T-helper 2 cell (primary cell): ENCODE data around the gene REPIN1.
A peak's percentile ranks its signal among the peaks of the same experiment; 100 is the strongest.

ENCODE experiments used
- DNase-seq, 5 experiments: peaks; one replicate each; pipeline versions ENCODE4 v3.0.0 to v3.0.0-alpha.2; 2012 to 2022

REPIN1 gene

DNA sequence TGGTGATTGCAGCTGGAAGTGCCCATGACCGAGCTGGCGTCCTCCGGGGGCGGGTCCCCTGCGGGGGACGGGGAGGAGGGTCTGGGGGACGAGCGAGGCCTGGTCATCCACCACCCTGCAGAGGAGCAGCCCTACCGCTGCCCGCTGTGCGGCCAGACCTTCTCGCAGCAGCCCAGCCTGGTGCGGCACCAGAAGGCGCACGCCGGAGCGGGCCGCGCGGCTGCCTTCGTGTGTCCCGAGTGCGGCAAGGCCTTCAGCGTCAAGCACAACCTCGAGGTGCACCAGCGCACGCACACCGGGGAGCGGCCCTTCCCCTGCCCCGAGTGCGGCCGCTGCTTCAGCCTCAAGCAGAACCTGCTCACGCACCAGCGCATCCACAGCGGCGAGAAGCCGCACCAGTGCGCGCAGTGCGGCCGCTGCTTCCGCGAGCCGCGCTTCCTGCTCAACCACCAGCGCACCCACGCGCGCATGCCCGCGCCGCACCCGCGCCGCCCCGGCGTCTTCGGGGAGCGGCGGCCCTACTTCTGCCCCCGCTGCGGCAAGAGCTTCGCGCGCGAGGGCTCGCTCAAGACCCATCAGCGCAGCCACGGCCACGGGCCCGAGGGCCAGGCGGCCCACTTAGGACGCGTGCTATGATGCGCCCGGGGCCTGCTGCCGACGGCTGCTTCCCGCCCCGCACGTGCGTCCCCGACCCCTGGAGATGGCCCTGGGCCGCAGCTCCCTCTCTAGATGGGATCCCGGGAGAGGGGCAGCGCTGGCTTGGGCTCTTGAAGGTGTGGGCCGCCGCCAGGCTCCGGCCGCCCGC, 39.2 kb downstream of the REPIN1 start:
- no peak for DNase-seq

DNA sequence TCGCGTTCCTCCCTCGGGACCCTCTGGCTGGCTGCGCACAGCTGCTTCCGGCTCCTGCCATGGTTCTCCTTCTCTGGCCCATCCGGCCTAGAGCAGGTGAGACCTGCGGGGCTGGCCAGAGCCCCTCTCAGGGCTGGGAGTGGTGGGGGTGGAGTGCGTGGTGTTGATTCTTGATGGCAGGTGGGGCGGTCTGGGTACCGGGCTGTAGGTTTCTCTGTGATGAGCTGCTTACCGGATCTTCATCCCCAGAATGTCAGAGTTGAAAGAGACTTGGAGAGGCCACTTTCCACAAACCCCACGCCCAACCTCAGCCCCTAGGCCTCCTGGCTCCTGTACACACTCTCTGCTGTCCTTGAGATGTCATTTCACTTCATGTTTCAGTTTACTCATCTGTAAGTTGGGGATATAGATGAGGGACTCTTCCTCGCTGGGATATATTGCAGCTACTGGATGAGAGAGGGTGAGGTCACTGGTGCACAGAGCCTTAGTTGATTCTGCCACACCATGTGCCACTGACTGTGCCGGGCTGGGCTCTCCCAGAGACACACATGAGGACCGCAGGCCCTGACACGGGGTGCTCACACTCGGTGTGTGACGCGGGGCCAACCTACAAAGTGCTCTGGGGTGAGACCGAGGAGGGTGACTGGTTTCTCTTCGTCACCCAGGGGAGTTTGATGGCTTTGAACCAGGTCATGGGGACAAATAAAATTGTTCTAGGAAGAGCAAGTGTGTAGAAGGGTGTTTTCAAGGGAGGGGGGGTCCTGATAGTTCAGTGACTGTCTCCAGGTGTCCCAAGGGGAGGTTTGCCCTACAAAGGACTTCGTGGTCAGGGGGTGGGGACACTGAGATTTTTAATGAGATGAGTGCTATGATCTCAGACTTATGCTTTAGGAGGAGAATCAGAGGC, 40.0 kb downstream of the REPIN1 start:
- DNase-seq = no peak

DNA sequence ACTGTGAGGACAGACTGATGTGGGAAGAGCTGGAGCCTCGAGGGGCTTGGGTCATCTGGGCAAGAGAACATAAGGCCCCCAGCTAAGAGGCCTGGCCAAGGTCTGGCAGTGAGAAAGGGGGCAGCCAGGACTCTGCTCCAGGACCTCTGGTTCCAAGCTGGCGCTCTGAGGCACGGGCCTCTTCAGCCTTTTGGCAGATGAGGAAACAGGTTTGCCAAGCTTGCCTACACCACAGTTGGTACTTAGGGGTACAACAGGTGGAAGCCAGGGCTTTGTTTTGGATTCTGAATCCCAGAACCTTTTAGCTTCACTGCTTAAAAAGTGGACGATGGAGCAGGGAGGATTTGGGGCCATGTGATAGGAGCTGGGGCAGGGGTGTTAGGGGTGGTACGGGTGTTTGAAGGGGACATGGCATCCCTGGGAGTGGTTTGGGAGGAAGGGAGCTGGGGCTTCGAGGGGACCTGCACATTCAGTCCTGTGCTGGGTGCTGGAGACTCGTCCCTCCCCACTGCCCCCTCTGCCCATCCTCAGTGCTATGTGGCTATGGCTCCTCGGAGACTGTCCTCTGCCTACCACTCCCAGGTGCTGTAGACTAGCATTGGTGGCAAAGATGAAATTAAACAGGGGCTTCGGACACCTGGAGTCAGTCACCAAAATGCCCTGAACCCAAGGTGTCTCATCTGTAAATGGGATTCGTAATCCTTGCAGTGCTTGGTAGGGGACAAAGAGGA, 40.8 kb downstream of the REPIN1 start:
- no peak for DNase-seq

DNA sequence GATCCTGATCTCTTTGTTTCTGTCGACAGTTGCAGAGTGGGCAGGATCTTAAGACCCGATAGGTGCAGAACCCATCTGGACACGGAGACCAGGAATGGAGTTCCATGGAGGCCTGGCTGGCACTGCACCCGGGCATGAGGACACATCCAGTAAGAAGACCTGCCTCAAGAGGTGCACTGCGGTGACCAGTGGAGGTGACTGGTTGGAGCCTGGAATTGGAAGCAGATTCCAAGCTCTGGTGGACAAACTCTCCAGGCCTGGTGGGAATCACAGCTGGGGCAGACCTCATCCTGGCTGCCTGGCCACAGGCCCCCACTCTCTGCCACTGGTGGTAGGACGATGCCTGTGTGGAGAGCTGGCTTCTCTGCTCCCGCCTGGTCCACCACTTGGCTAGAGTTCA, 41.5 kb downstream of the REPIN1 start:
- DNase-seq = no peak

DNA sequence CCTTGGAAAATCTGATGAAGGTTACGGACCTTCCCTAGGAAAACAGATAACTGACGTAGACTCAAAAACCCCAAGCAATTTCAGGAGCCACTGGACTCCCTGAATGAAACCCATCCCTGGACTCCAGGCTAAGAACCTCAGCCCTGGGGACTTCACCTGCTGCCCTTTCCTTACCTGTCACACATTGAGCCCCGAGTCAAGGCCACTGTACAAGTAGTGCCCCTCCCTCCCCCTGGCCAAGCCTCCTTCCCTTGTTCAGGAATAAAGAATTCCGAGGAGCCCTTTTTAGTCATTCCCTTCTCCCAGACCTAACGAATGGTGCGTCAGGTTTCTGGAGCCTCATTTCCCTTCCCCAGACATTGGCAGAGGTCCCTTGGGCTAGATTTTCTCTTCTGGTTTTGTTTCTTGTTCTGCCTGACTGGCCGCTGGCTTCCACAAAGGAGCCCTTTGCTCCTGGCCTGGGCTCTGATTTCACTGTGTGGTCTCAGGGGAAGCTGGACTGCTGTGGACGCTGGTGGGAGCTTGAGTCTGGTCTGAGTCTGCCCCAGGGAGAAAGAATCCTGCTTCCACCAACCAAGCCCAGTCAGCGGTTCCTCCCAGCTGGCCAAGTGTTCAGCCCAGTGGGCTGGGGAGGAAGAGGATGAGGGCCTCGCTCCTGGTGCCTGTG, 42.2 kb downstream of the REPIN1 start:
- DNase-seq = no peak

DNA sequence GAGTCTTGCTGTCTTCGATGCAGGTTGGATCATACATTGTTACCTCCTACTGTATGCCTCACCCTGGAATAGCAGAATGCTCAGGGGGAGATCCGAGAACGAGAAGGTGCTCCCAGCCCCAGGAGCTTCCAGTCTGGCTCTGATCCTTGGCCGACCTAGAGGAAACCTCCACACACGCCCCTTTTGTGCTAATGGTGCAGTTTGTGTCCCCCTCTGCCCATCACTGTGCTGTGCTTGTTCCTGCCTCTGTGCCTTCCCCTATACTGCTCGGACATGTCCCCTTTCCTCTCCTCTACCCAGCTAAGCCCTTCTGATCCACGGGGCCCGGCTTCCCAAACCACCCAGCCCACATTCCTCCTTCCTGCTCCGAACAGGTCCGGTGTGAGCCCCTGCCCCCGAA, 43.0 kb downstream of the REPIN1 start:
- no peak for DNase-seq

DNA sequence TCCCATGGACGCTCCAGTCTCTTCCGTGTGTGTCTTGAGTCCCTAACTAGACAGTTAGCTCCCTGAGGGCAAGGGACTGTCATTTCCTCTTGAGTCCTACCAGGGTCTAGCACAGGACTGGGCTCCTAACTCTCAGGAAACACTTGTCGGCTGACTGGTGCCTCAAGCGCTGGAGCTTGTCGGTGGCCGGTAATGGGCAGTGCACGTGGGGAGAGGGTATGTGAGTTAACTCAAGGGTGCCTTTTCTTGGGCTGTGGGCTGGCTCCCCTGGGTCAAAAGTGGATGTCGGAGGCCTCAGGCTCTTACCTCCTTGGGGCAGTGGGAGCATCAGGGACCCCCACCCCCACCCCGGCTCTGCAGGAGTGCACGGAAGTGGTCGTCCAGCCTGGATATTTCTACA, 43.4 kb downstream of the REPIN1 start:
- DNase-seq = no peak

DNA sequence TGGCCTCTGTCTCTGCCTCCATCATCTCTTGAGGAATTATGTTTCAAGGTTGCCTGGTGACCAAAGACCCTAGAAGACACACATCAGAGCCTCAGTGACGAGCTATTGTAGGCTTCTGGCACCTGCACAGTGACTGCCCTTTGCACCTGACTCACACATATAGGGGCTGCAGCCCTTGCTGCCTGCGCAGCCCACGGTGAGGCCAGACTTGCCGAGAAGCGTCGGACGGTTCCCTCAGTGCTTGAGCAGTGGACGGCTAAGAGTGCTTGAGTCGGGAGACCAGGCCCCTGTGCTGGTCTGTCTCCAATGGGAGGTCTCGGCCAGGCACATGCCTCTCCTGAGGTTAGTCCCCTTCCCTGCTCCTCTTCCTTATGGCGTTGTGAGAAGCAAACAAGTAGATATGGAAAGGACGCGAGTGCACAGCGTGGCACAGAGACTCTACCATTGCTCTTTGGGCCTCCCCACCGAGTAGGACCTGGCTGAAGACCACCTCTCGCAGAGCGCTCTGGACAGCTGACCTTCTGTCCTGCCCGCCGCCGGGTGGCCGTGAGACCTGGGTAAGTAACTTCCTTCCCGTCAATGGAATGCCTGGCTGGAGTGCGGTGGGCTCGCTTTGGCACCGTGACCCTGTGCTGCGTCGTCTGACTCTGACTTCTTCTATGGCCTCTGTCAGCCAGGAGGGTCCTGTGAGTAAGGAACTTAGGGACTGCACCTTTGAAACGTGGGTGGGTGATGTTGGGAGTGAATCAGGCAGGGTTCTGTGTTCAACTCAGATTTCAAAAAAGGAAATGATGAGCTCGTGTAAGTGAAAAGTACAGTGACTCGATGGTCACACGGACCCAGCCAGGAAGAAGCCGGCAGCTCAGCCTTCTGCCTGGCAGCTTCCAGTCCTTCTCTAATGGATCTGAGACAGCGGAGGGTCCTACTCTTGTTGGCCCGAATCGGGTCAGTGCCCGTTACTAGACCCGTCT, 44.2 kb downstream of the REPIN1 start:
- no peak for DNase-seq

DNA sequence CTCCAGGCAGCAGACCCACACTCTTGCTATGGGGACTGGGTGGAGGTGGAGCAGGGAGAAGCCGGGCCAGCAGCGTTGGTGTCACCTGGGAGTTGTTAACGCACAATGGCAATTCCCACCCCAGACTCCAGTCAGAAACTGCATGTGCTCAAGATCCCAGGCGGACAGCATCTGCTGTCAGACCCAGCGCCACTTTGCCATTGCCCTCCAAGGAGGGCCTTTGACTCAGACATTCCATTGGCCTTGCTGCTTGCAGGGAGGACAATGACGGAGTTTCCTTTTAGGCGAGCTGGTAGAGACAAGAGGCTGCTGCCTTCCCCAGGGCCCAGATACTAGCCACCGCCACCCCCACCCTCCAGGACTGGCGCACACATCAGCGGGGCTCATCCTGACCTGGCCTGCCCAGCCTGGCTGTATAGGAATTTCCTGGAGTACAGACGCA, 45.0 kb downstream of the REPIN1 start:
- DNase-seq = no peak

DNA sequence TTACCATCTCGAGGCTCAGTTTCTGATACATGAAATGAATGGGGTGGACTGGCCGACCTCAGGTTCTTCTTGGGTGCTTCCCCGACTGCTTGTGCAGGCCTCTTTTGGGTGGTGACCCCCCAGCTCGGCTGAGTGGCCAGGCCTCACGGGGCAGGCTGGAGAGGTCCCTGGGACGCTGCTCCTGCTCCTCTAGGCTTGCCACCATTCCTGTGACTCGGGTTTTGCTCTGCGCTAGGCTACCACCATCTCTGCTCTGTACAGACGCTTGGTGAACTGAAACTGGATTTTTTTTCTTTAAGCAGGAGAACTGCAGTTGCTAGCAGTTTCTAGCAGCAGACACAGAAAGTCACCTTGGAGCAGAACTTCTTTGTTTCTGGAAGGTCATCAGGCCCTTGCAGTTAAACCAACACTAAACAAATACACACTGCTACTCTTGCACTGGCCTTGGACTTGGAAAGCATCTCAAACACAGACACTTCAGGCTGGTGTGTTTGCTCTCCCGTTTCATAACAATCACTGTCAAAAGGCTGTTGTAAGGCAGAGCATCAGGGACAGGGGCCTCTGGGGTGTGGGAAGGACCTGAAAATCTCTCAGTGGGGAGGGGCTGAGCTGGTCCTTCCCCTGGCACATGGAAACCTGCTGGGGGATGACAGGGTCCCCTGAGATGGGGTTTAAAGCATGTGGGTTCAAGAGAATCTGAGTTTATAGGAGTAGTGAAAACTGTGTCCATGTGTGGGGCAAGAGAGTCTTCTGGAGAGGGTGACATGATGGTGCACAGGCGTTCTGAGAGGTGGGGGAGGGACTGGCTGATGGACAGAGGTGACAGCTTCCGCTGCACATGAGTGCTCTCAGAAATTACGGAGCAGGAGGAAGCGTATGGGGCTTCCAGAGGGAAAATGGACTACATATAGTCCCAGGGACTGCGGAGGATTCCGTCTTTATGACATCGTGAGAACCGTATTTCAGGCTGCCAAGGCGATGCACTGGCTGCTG, 46.8 kb downstream of the REPIN1 start:
- no peak for DNase-seq

DNA sequence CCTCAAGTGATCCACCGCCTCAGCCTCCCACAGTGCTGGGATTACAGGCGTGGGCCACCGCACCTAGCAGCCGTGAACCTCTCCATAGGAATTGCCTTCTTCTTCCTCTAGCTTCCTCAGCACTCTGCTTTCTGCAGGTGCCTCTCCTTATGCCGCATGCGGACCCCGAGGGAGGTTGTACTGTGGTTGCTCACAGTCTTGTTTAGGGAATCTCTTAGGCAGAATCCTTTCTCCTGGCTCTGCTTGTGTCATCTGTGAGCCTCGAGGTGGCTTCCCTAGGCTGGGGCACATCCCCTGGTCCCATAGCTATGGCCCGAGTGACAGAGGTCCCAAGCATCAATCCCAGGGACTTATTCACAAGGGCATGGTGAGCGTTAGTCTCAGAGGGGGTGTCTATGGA, 48.6 kb downstream of the REPIN1 start:
- DNase-seq = no peak

DNA sequence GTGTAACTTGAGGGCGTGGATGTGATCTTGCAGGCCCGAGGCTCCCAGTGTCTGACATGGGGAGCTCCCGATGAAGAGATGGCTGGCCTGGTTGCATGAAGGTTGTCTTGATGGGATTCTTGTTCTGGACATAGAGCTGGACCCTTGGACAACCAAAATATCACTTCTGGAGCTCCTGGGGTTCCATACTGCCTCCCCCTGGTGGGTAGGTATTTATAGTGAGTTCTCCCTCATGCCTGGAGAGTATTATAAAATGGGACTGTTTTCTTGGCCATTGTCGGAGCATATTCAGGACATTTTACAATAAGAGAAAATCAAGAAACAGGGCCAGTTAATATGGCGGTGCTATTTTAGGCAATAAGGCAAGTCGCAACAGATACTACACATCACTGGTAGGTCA, 49.2 kb downstream of the REPIN1 start:
- DNase-seq = no peak

DNA sequence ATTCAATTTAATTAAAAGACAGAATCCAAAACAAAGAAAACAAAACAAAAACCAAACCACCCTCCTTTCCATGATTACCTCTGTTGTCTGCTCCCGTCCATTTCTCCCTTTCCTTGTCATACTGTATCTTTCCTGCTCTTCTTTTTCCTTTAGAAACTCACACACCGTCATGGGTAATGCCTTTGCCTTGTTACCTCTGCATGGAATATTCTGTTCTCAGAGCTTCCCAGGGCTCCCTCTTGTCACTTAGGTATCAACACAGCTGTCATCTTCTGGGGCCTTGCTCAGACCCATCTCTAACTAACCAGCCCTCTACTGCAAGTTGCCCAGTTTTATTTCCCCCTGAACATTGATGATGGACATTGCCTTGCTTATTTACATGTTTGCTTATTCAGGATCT, 51.6 kb downstream of the REPIN1 start:
- DNase-seq = no peak

DNA sequence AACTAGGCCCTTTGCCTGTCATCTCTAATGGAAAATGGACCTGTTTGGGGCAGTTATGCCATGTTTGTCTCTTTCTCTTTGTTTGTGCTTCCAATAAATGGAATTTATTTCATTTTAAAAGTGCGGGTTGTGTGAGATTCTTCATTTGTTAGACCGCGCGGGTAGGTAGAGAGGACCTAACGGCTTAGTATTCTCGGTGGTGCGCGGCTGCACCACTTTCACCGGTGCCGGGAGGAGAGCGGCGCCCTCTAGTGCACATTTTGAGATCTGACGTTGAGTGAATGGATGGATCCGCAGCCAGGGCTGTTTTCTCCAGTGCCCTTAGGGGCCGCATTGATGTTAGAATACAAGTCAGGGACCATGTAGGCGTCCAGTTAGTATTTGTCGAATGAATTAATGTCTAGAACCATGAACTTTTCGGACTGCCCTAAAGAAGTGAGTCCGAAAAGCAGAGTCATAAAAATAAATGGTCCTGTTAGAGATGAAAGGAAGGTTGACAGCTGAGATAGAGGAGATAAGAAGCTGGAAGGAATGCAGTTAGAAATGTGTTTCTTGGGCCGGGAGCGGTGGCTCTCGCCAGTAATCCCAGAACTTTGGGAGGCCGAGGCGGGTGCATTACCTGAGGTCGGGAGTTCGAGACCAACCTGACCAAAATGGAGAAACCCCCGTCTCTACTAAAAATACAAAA, 52.5 kb downstream of the REPIN1 start:
- DNase-seq = peak; percentile 61 to 83 (median 73)

DNA sequence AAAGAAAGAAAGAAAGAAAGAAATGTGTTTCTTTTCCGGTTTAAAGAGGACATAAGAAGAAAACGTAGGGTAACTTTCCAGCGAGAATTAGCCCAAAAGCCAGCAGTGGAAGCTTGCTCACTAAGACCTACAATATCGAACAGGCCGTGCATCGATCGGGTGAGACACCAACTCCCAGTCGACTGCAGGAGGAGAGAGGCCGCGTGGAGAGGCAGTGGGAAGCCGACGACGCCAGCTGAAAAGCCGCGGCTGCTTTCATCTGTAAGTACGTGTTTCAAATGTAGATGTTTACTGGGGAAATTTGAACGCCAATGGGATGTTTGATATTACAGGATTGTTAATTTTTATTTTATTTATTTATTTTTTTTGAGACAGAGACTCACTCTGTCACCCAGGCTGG, 53.2 kb downstream of the REPIN1 start:
- DNase-seq = no peak
